Muscle of leg (tissue), 16 donors: ENCODE results near the gene TMEM54. TPM values are rescaled to one million over a fixed set of nuclear protein-coding genes. Genes with fewer than 3 reads are reported as not detected.

Experiments used
- DNase-seq: peaks from one replicate; pipeline ENCODE4 v3.0.0; 2013
- H3K27ac ChIP-seq: one replicate; pipeline ENCODE4 v1.5.1; 2013; ENCODE audit warnings: mild to moderate bottlenecking, low read length, control low read depth
- H3K27me3 ChIP-seq: one replicate; pipeline ENCODE4 v1.6.1; 2013; ENCODE audit warnings: low read length; ENCODE audit not compliant: control insufficient read depth, insufficient read depth
- H3K36me3 ChIP-seq: one replicate; pipeline ENCODE4 v1.6.1; 2013; ENCODE audit warnings: low read length; ENCODE audit not compliant: control insufficient read depth, insufficient read depth
- H3K4me1 ChIP-seq: one replicate; pipeline ENCODE4 v1.6.1; 2013; ENCODE audit warnings: low read length; ENCODE audit not compliant: control insufficient read depth, insufficient read depth
- H3K4me3 ChIP-seq: one replicate; pipeline ENCODE4 v1.5.1; 2013; ENCODE audit warnings: low read length, control low read depth
- H3K9me3 ChIP-seq: replicated peaks from 2 replicates; pipeline ENCODE4 v1.6.1; 2013; ENCODE audit warnings: low read depth, low read length; ENCODE audit not compliant: control insufficient read depth
- WGBS: methylation state at CpG from one replicate; pipeline ENCODE4 v1.1.5; 2013; ENCODE audit warnings: missing lambda C conversion rate; ENCODE audit not compliant: insufficient coverage; 5-methylcytosine and 5-hydroxymethylcytosine counted together
- long read RNA-seq, 11 donors: transcript quantifications; one replicate each; lab custom pipeline, GENCODE V29; 2026
- polyA plus RNA-seq, 8 donors: library from polyadenylated mRNA; unstranded; fragments of 120-200 nt; gene quantifications; one replicate each; pipeline versions ENCODE4 v1.2.1 to v1.2.3, GENCODE V29; 2013; ENCODE audit warnings: inconsistent platforms in 1 of 8, low replicate concordance in 1 of 8; ENCODE audit not compliant: insufficient read length in 8 of 8, insufficient read depth in 1 of 8
- total RNA-seq: library from RNA; stranded (reverse); fragments of 120-200 nt; gene quantifications from one replicate; pipeline ENCODE4 v1.2.4, GENCODE V29; 2013

Gene TMEM54
- total RNA-seq (5.2 TPM), polyA plus RNA-seq (10 to 100 TPM in 2 of 8 donors, 1 to 10 TPM in 6; 4.7 to 12.2 (median 6.5) TPM)
- long read RNA-seq, donor 1: 0 reads
- long read RNA-seq, donor 2, partial matches to known transcripts: 0 of 1 reads
- long read RNA-seq, donor 2, other reads (novel, unspliced or antisense): 0 of 1 reads
- long read RNA-seq, donor 3, partial matches to known transcripts: 0 of 3 reads
- long read RNA-seq, donor 3, other reads (novel, unspliced or antisense): 0 of 3 reads
- long read RNA-seq, donor 4, partial matches to known transcripts: 0 of 4 reads
- long read RNA-seq, donor 4, other reads (novel, unspliced or antisense): 0 of 4 reads
- long read RNA-seq, donor 5, transcript TMEM54-202 (6 exons, 999 nt): major isoform, 8 of 9 reads
- long read RNA-seq, donor 5, partial matches to known transcripts: 0 of 9 reads
- long read RNA-seq, donor 5, other reads (novel, unspliced or antisense): 0 of 9 reads
- long read RNA-seq, donor 6, transcript TMEM54-202 (6 exons, 999 nt): major isoform, 9 of 9 reads
- long read RNA-seq, donor 6, partial matches to known transcripts: 0 of 9 reads
- long read RNA-seq, donor 6, other reads (novel, unspliced or antisense): 0 of 9 reads
- long read RNA-seq, donor 7, partial matches to known transcripts: 0 of 2 reads
- long read RNA-seq, donor 7, other reads (novel, unspliced or antisense): 0 of 2 reads
- long read RNA-seq, donor 8, partial matches to known transcripts: 0 of 3 reads
- long read RNA-seq, donor 8, other reads (novel, unspliced or antisense): 0 of 3 reads
- long read RNA-seq, donor 9, partial matches to known transcripts: 0 of 2 reads
- long read RNA-seq, donor 9, other reads (novel, unspliced or antisense): 0 of 2 reads
- long read RNA-seq, donor 10, partial matches to known transcripts: 0 of 3 reads
- long read RNA-seq, donor 10, other reads (novel, unspliced or antisense): 0 of 3 reads
- long read RNA-seq, donor 11, partial matches to known transcripts: 0 of 4 reads
- long read RNA-seq, donor 11, other reads (novel, unspliced or antisense): 0 of 4 reads

GRCh38 chr1:32900956-32901822 lies at the start of gene TMEM54:
TSS of gene TMEM54 (minus strand) at chr1:32901389. CDS start at chr1:32901238, 151 bp downstream.
- DNase-seq: peak; percentile 66
- Histone ChIP-seq H3K27me3 (peaks cover 37% of the 10 kb centered on the region), H3K4me1 (peaks cover 13% of the 10 kb centered on the region), H3K36me3 (no peaks in the 10 kb centered on the region), H3K9me3 (no peaks in the 10 kb centered on the region), H3K27ac (no peak within 1 kb of the TSS), H3K4me3 (peak within 1 kb of the TSS; percentile 54)
- WGBS: under 1% methylated on average over 83 of the region's 92 CpGs

- DNase-seq: no peak
- Histone ChIP-seq H3K4me1 (no peaks in the 10 kb centered on the region), H3K27me3 (no peaks in the 10 kb centered on the region), H3K36me3 (peaks cover 17% of the 10 kb centered on the region), H3K9me3 (no peaks in the 10 kb centered on the region), H3K27ac (no peak overlapping the region), H3K4me3 (no peak overlapping the region)
- 86% methylated on average over 4 of the region's 5 CpGs for WGBS
These were observed 48.3 kb upstream of the TMEM54 start for GRCh38 chr1:32949519-32949918.

- Histone ChIP-seq H3K9me3 (no peaks in the 10 kb centered on the region), H3K27me3 (no peaks in the 10 kb centered on the region), H3K27ac (no peak overlapping the region), H3K4me3 (no peak overlapping the region), H3K36me3 (peaks cover 21% of the 10 kb centered on the region), H3K4me1 (no peaks in the 10 kb centered on the region)
- no CpG with 5 or more reads among the region's 1 CpG for WGBS
- DNase-seq: peak; percentile 74
These were observed 47.7 kb upstream of the TMEM54 start for GRCh38 chr1:32948905-32949304.

- Histone ChIP-seq H3K4me1 (no peaks in the 10 kb centered on the region), H3K27me3 (no peaks in the 10 kb centered on the region), H3K36me3 (peaks cover 26% of the 10 kb centered on the region), H3K4me3 (no peak overlapping the region), H3K9me3 (no peaks in the 10 kb centered on the region), H3K27ac (peak overlapping the region; percentile 56)
- DNase-seq: no peak
- WGBS: no CpG with 5 or more reads among the region's 1 CpG
These were observed 47.2 kb upstream of the TMEM54 start for GRCh38 chr1:32948390-32948722.

GRCh38 chr1:32947669-32948389 lies 46.6 kb upstream of the TMEM54 start:
- Histone ChIP-seq H3K36me3 (peaks cover 30% of the 10 kb centered on the region), H3K4me1 (no peaks in the 10 kb centered on the region), H3K27me3 (no peaks in the 10 kb centered on the region), H3K4me3 (no peak overlapping the region), H3K27ac (peak overlapping the region; percentile 56), H3K9me3 (no peaks in the 10 kb centered on the region)
- DNase-seq: no peak
- WGBS: 91% methylated on average over 3 of the region's 6 CpGs

GRCh38 chr1:32946413-32946812 lies 45.2 kb upstream of the TMEM54 start:
- peaks cover 40% of the 10 kb centered on the region for H3K36me3 ChIP-seq
- DNase-seq: no peak
- H3K4me1 ChIP-seq: no peaks in the 10 kb centered on the region
- no CpG with 5 or more reads among the region's 2 CpGs for WGBS
- H3K4me3 ChIP-seq: no peak overlapping the region
- H3K9me3 ChIP-seq: no peaks in the 10 kb centered on the region
- no peak overlapping the region for H3K27ac ChIP-seq
- no peaks in the 10 kb centered on the region for H3K27me3 ChIP-seq

GRCh38 chr1:32944180-32944579 lies 43.0 kb upstream of the TMEM54 start:
- no peak for DNase-seq
- no peak overlapping the region for H3K4me3 ChIP-seq
- peaks cover 55% of the 10 kb centered on the region for H3K36me3 ChIP-seq
- no peaks in the 10 kb centered on the region for H3K9me3 ChIP-seq
- peaks cover 10% of the 10 kb centered on the region for H3K4me1 ChIP-seq
- H3K27me3 ChIP-seq: no peaks in the 10 kb centered on the region
- H3K27ac ChIP-seq: no peak overlapping the region

- H3K4me1 ChIP-seq: peaks cover 10% of the 10 kb centered on the region
- H3K36me3 ChIP-seq: peaks cover 58% of the 10 kb centered on the region
- H3K9me3 ChIP-seq: no peaks in the 10 kb centered on the region
- no peak overlapping the region for H3K4me3 ChIP-seq
- no peaks in the 10 kb centered on the region for H3K27me3 ChIP-seq
- peak overlapping the region; percentile 6 for H3K27ac ChIP-seq
- 46% methylated on average over 3 of the region's 4 CpGs for WGBS
- DNase-seq: peak; percentile 90
These were observed 38.6 kb upstream of the TMEM54 start for GRCh38 chr1:32939655-32940371.

GRCh38 chr1:32937061-32937460 lies 35.9 kb upstream of the TMEM54 start:
- Histone ChIP-seq H3K27ac (no peak overlapping the region), H3K4me3 (no peak overlapping the region), H3K36me3 (peaks cover 41% of the 10 kb centered on the region), H3K9me3 (no peaks in the 10 kb centered on the region), H3K27me3 (no peaks in the 10 kb centered on the region), H3K4me1 (peaks cover 14% of the 10 kb centered on the region)
- WGBS: 80% methylated on average over 1 of the region's 4 CpGs
- no peak for DNase-seq
